Activated CD4-positive, alpha-beta T cell treated with anti-CD3 and anti-CD28 coated beads, Interleukin-2, amount 50 U/mL, for 4 hours (primary cell): ENCODE results near the gene SUCLG2.

Experiments
- DNase-seq, 2 experiments: peaks; one replicate each; pipeline ENCODE4 v3.0.0-alpha.2; 2020

SUCLG2 gene

DNA sequence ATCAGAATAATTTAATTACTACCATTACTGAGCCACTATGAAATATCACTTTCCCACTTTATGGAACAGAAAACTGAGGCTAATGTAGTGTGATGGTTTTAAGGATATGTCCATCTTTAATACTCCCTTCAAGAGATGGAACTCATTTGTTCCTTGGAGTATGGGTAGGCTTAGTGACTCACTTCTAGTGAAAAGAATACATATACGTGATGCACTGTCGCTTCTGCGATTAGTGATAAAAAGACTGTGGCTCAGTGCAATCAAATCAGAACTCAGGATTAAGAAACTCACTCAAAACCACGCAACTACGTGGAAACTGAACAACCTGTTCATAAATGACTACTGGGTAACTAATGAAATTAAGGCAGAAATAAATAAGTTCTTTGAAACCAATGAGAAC lies 216.6 kb downstream of the SUCLG2 start:
- no peak for DNase-seq

DNA sequence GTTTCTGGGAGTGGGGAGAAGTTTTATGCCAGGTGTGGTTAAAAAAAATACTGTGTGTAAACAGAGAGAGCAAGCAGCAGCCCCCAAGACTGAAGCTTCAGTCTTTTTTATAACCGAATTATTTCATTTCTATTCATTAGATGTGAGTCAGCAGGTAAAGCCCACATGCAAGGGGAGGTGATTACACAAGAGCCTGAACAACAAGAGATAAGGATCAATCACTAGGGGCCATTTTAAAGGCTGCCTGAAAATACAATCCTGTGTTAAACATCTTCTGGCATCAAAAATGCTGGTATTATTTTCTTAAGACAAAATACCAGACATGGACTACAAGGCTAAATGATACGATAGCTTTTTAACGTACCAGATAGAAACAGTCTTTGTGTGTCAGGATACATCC lies 217.3 kb downstream of the SUCLG2 start:
- DNase-seq = no peak

DNA sequence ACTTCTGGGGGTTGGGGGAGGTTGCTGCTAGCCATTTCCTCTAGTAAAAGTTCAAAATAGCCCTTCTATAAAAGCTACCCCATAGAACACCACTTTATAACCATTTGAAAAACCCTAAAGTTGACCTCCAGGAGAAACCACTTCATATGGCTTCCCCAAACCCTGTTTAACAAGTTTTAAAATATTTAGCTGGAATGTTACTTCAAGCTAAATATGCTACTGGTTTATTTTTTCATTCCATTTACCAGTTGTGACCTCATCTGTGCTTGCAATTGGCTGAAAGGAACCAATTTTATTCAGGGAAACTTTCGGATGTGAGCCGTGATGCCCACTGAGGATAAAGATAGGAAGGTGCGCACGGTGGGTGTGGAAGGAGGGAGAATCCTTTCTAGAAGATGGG lies 221.3 kb downstream of the SUCLG2 start:
- DNase-seq = no peak

DNA sequence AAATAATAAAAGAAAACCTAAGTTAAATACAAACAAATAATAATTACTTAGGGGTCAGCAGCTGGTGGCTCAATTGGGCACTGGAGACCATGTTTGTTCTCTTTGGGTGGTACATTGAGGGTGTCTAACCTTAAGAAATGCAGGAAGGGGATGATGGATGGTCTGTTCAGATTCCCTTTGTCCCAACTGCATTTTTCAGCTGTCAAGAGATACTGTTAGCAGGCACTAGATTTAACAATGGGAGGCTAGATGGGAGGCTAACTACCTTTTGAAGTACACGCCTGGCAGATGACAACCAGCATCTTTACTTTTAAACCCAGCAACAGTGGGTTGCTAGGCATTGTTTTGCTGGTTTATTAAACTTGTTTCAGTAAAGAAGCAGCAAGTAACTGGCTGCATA lies 222.5 kb downstream of the SUCLG2 start:
- no peak for DNase-seq

DNA sequence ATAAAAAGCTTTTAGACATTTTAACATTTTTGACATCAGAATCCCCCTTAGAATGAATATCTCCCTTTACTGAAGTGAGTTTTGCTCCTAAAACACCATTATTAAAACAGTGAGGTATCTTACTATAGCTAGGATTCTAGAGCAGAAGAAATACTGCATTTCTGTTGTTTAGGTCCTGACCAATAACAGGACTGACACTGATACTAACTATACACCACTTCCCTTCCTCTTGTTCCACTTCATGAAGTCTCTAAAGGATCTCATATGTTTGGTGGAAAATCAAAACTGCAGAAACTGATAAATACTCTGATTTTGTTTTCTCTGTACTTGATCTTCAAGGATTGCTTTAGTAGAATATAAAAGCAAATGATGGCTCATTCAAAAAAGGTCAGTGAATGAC lies 230.7 kb downstream of the SUCLG2 start:
- DNase-seq = no peak

DNA sequence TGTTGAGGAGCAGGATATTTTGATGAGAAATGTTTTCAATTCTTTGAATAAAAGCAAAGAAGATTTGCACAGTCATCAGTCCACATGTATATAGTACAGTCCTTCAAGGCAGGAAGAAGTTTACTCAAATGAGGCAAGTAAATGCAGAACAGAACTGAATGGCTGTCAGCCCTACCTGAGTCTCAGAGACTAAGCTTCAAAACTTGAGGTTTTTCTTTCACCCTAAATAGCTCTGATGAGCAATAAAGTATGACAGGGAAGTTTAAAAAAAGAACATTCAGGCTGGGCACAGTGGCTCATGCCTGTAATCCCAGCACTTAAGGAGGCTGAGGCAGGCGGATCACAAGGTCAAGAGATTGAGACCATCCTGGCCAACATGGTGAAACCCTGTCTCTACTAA lies 232.5 kb downstream of the SUCLG2 start:
- DNase-seq = no peak

DNA sequence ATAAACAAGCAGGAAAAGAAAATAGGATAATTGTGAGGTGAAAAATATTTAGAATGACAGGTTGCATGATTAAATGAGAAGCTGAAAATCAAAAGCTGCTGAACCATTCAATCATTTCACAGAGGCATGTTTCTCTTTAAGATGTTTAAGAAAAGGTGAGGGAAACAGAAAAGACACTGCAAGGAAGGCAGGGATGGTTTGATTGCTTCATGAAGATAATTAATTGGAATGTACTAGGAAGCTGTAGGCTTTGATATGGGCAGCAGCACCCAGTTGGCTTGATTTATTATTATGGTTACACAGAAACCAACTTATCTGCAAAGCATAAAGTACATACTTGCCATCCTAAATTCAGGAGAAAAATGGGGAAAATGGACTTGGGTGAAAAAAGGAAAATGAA lies 234.6 kb downstream of the SUCLG2 start:
- no peak for DNase-seq

DNA sequence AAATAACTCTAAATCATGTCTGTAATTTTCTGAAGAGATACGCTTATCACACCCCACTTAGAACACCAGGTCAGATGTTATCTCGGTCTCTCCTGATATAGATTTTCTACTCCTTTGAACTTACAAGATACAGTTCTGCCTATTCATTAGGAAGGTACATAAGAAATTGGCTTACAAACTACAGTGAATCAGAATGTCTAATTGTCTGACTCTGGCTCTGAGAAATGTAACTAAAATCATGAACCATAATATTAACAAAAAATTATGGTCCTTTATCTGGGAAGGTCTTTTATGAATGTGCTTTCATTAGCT lies 235.2 kb downstream of the SUCLG2 start:
- DNase-seq = no peak

DNA sequence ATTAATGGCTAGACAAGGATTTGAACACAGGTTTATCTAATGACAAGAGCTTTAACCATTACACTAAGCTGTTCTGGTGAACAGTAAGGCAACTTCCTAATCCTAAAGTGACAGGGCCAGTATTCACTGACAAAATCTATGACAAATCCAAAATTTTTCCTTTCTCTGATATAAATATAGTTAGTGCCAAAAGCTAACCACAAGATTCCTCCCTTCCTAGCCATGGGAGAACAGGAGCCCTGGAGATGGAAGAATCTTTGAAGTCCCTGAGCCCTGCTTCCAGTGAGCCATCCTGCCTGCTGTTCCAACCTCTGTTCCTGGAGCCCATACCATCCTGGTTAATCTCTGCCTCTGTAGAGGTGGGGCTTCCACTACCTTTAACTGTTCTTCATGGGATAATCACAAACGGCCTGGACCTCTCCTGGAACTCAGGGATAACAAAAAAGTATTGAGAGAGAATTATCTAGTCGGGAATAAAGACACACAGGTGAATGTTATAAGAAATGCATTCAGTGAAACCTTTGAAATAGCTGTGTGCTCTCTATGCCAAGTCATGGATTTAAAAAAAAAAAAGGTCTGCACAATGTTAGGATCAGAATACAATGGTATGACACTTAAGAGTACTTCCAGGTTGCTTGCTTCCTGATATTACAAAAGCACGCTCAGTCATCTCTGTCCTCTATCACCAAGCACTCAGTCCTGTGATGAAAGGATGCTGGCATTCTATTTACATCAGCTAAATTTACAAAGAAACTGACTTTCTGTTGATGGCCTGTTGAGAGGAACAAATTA lies 235.8 kb downstream of the SUCLG2 start:
- no peak for DNase-seq

DNA sequence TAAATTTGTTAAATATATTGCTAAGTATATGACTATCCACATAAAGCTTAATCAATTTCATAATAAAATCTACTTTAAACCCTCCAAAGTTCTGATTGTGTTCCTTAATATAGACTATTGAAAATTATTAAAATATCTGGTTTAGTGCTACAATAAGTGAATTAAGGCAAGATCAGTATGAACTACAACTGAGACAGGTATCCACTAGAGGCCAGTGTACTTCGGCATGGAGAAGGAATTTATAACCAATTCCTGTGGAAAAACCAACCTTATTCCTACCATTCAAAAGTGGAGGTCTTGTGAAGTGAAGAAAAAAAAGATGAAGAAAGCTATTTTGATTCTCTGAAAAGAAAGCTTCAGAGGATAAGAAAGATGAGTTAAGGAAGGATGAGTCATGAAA lies 237.7 kb downstream of the SUCLG2 start:
- DNase-seq = no peak

DNA sequence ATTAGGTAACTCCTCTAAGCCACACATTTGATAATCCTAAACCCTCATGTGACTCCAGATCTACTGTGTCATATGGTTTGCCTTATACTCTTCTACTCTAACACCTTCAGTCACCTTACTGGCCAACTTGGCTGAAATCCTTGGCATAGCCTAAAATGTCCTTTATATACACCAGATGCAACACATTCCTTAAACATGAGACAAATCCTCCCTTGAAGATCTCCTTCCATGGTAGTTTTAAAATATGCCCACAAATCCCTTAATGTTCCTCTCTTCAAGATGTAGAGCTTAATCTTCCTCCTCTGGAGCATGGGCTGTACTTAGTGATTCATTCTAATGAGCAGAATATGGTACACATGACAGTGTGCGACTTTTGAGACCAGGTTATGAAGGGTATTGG lies 238.9 kb downstream of the SUCLG2 start:
- no peak for DNase-seq

DNA sequence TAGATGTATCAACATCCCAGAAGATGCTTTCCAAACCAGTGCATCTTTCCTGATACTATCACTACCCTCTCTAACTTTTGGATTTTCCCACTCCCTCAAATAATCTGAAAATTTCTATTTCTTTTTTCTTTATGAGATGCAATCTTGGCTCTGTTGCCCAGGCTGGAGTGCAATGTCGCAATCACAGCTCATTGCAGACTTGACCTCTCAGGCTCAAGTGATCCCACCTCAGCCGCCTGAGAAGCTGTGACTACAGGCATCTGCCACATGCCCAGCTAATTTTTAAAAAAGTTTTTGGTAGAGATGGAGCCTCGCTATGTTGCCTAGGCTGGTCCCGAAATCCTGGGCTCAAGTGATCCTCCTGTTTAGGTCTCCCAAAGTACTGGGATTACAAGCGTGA lies 239.7 kb downstream of the SUCLG2 start:
- no peak for DNase-seq

DNA sequence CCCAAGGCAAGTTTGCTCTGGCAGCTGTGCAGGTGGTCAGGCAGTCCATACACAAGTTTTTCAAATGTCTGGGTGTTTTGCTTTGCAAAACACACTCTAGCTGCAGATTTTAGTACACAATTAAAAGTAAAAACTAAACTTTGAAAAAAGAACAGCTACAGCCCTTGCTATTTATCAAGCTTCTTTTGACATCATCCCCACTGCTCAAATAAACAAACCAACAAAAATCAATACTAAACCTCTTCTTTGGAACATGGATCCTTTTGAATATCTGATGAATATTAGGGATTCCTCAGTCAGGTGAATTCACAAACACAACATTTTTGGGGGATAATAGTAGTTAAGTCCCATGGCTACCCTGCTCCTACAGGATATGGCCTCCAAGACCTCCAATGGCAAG lies 249.2 kb downstream of the SUCLG2 start:
- DNase-seq = no peak

DNA sequence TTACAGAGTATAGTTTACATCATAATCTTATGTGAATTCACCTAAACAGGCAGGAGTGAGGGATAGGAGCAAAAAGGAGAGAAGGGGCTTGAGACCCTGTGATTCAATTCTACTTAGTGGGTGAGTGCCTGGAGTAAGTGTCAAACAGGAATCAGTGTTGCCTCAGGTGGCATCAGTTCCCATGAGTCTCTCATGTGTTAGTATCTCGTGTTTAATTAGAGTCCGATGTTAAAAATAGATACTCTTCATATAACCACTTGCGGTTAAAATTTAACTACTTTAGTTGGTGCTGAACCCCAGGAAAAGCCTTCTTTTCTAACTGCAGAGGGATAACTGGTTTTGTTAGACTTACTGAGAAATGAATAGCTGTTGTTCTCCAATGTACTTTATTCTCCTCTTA lies 251.5 kb downstream of the SUCLG2 start:
- no peak for DNase-seq

DNA sequence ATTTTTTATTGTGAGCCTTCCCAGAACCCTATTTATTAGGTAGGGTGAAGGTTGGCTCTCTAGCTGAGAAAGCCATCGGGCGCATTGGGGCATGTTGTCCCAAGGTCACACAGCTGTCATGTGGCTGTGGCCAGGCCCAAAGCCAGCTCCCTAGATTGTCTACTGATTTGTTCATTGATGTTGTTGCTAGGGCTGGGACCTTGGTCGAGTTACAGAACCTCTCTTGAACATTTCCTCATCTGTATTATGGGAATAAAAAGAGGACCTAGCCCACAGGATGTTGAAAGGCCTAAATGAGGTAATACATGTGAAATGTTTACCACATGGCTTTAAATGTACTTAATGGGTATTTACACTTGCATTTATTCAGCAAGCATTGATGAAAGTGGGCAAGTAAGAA lies 252.5 kb downstream of the SUCLG2 start:
- no peak for DNase-seq

DNA sequence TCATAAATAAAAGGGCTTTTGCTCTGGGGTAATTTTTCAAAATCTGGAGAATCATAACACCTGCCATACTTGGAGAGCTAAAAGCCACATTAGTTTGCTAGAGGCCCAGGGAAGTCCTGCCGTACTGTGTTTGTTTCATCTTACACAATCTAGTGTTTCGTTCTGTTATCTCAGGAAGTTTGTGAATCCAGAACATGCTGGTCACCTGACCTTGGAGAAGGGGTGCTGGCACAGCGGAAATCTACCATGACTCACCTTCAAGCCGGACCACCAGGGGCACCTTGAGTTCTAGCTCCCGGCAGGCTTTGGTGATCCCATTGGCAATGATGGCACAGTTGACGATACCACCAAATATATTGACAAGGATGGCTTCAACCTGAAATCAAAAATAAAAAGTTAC lies 253.9 kb downstream of the SUCLG2 start:
- DNase-seq = no peak

DNA sequence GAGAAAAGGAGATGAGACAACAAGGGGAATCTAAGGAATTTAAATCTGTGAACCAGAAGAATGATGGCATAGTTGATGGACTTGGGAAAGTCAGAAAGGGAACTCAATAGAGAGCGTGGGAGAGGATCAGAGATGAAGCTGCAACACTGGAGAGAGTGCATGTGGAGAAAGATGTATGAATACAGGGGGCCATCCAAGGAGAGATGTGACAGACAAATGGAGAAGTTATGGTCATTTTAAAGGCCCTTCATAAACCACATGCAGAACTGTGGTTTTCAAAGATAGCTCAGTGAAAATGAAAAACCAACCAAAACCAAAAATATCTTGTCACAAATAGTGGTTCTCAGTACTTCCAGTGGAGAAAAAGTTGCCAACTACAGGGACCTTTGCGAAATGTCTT lies 265.2 kb downstream of the SUCLG2 start:
- no peak for DNase-seq

DNA sequence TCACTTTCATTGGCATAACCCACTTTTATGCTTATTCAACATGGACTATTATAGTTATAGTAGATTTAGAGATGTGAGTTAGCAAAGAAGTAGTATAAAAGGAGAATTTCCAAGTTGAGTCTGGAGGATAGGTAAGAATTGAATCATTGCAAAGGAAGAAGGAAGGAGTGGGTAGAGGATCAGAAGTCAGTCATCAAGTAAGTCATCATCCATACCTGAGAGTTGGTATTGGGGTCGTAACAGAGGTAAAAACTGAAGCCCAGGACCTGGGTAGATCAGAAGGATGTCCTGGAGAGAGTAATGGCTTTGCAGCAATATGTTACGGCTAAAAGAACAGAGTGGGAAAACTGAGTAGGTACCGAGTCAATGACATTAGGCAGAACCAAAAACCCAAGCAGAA lies 265.7 kb downstream of the SUCLG2 start:
- no peak for DNase-seq

DNA sequence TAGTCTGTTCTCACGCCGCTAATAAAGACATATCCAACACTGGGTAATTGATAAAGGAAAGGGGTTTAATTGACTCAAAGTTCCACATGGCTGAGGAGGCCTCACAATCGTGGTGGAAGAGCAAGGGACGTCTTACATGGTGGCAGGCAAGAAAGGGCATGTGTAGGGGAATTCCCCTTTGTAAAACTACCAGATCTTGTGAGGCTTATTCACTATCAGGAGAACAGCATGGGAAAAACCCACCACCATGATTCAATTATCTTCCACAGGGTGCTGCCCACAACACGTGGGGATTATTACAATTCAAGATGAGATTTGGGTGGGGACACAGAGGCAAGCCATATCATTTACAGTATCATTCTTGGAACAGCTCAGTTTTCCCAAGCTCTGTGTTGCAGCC lies 268.0 kb downstream of the SUCLG2 start:
- DNase-seq = no peak

DNA sequence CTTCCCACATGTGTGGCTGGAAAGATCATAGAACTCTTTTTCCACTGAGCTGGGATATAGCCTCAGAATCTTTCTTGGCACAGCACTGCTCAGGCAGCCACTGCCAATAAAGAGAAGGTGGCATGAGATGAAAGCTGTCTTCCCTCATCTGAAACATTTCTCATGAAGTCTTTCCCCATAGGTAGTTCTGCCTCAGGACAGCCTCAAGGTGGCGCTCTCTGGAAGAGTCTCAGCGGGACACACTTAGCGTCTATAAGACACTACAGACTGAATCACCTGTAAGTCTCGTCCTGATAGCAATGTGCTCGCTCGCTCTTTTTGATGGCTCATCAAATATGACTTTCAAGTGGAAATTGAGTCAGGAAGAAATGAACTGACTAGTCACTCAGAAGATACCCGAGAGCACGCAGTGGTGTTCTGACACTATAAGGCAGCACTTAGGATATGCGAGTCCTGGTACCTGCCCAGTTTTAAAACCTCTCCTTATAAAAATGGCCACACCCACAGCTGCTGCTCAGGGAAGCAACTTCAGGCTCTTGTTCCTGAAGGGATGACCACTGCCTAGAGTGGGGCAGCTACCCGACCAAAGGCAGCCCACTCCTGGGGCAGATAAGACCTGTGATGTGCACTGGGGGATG lies 269.5 kb downstream of the SUCLG2 start:
- peak; percentile 9 to 18 for DNase-seq

DNA sequence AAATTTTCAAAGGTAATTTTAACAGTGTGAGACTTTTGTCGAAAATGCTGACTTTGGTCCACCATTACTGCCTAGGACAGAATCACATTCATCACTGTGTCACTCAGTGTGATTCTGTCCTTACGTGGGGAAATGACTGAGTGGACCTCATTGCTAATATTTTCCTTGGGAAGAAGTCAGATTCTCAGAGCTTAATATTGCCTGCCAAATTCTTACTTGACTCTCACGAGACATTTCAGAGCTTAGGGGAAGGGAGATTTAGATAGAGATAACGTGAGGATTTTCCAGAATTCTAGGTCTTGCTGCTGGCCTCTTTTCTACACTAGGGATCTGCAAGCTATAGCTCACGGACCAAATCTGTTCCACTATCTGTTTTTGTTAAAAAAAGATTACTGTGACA lies 270.4 kb downstream of the SUCLG2 start:
- no peak for DNase-seq

DNA sequence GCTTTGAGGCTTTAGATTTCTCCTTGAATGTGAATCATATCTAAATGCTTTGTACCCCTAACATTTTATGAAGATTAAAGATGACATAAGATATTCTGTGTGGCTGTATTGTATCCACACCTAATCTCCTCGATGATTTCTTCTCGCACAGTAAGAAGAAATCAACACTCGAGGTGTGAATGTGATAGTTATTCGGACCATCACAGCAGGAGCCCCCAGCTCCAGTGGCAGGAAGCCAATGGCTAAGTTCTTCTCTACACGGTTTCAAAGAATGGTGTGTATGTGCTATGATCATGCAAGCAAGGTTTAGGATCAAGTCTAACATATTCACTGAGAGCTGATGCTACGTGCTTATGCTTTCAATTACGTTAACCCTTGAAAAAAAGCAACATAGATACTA lies 271.0 kb downstream of the SUCLG2 start:
- no peak for DNase-seq

DNA sequence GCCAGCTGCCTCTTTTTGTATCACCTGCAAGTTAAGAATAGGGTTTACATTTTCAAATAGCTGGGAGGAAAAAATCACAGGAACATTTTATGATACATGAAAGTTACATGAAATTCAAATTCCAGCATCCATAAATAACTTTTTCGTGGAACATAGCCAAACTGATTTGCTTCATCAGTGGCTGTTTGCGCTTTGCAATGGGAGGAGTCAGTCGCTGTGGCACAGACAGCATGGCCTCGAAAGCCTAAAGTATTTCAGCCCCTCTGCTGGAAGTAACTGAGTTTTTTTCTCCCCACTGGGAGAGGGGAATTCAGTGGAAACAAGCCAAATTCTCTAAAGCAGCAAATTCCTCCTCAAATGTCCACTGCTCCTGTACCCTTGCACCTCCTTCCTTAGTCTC lies 271.9 kb downstream of the SUCLG2 start:
- DNase-seq = no peak

DNA sequence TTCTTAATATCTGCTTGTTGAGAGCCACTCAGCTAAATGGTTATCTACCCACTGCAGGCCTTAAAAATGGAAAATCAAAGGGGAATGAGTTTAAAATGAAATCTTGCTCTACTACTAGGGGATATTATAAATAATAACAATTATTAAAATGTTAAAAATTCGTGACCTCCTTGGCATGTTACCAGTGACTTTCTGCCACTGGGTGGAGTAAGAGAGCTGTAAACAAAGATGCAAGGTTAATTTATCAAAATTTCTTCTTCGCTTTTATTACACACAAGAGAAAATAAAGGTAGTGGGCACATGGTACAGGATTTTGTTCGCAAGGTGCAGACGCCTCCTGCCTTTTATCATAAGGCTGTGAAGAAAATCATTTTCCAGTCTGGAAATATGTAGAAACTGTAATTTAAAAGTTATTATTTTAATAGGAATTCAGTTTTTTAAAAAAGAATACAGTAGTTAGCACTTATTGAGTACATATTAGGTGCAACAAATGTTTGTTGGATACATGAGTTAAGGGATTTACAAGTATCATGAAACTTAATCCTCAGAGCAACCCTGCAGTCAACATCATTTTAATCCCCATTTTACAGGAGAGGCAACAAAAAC lies 272.6 kb downstream of the SUCLG2 start:
- DNase-seq = no peak

DNA sequence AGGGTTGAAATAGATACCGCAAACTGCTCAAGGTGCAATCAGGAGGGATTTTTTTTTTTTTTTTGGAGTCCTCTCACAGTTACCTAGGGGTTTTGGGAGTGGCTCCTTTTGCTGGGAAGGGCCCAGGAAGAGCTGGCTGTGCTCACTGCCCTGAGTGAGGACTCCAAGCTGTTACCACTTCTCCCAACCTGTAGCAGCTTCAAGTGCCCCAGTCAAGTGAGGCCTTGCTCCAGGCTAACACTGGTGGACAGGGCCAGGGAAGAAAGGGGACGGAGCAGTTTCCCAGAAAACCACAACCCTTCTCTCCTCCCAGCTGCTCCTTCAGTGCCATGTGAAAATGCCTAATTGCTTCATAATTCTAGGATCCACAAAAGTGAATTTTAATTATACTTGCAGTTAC lies 274.3 kb downstream of the SUCLG2 start:
- DNase-seq = no peak
